Activated T-cell treated with anti-CD3 and anti-CD28 coated beads, Interleukin-2, amount 50 U/mL, for 1 hour (primary cell): ENCODE data around the gene GPR62.

Experiments
- DNase-seq: peaks from one replicate; pipeline ENCODE4 v3.0.0-alpha.2; 2020

GPR62 gene

GRCh38 chr3:51994530-51994929 is 39.3 kb downstream of the GPR62 start:
- DNase-seq = no peak

- peak; percentile 92 for DNase-seq
These were observed 40.4 kb downstream of the GPR62 start, which contains the start of gene RPL29 for GRCh38 chr3:51995346-51996163. RPL29 (minus strand) TSS chr3:51995895; CDS start chr3:51995461, 434 bp downstream.

- no peak for DNase-seq
These were observed 42.0 kb downstream of the GPR62 start for GRCh38 chr3:51997172-51997571.

DNA sequence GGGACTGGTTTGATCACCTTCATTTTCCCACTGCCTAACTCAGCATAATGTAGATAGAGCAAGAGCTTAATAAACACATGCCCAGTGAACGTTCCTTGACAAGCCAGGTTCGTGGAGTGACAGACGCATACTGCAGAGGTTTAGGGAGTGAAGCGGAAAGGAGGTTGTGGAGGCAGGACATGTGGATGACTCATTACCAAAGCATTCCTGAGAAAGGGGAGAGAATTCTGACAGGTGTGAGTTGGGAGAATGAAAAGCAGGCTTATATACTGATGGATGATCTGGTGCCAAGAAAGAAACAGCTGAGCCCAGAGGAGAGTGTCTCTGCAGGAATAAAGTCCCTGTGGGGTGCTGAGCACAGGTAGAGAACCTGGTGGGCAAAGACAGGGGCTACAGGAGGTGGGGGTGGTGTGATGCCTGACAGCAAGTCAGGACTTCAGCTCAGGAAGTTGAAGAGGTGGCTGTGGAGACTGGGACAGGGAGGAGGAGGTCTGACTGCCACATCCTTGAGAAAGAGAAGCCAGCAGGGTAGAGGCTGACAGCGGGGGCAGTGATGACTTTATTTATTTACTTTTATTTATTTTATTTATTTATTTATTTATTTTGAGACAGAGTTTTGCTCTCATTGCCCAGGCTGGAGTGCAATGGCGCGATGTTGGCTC is 42.9 kb downstream of the GPR62 start:
- no peak for DNase-seq

- DNase-seq = no peak
These were observed 43.6 kb downstream of the GPR62 start for GRCh38 chr3:51998774-51999173.

GRCh38 chr3:51999846-52000245 is 44.7 kb downstream of the GPR62 start:
- no peak for DNase-seq

DNA sequence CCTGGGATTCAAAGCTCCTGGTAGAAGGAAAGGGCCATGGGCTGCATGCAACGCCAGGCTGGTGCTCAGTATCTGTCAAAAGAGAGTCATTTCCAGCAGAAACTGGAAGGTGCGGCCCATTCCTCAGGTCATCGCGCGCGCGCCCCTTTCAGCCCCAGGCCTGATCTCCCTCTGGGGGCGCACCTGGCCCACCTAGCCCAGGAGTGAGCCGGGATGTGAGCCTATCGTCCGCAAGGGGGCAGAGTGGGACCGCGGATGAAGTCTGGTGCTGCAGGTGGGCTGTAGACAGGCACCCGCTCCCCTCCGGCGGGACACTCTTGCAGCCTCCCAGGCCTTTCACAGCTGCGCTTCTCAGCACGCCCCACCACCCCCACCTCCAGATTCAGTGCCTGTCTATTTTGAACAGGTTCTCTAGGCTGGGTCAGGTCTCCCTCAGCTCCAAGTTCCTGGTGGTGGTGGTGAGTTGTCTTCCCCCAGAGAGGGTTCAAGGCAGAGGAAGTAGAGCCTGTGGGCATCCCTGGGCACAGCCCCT is 46.3 kb downstream of the GPR62 start:
- peak; percentile 88 for DNase-seq

DNA sequence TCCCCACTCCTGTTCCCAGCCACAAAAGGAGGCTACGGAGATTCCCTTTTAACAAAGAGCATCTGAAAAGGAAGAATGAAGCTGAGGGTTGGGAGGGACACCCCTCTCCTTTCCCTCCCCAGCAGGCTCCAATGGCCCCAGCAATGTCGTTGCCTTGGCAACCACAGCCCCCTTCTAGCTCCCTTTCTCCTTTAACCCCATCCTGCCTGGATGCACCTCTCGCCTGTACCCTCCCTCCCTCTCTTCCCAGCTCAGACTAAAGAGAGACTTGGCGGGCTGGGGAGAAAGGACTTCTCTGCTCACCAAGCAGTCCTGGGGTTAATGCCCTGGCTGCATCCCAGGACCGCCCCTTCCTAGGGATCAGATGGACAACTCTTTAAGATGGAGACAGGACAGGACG is 47.6 kb downstream of the GPR62 start:
- DNase-seq = no peak

DNA sequence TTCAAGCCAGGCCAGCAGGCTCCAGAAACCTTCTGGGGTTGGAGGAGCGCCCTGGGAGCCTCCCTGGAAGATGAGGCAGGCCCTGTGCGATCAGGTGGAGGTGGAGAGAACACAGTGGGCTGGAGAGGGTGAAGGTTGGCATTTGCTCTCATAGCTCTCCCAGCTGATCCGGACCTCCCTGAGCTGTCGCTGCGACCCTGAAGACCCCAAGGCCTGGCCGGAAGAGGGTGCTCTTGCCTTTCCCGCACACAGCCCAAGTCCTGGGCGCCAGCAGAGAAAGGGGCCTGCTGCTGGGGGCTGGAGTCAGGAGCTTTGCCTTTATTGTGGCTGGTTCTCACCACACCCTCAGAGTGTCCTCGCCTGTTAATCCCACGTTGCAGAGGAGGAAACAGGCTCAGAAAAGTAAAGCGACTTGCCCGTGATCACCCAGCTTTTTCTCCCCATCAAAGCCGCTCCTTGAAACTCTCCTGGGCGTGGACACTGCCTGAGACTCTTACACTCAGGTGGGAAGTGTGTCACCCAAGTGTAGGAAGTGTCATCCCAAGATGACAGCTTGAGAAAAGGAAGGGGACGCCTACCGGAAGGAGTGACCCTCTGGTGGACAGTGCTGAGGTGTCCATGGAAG is 49.1 kb downstream of the GPR62 start:
- no peak for DNase-seq

DNA sequence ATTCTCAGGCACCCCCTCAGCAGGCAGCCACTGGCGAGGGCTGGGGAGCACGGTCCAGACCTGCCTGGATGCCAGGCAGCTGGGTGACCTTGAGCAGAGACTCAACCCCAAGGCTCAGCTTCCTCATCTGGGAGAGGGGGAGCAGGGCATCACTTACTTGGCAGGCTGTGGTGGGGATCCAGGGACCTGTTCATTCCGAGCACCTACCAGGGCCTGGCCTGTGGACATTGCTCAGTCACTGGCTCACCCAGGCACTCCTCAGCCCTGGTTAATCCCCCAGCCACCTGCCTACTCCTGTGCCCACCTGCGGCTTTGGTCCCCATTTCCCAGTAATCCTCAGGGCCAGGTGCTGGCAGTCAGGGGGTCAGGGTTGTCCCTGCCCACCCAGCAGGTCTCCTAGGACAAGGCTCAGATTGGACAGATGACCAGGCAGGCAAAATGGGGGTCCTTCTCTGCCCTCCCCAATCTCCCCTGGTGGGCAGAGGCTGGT is 49.8 kb downstream of the GPR62 start:
- no peak for DNase-seq

- DNase-seq = no peak
These were observed 50.4 kb downstream of the GPR62 start for GRCh38 chr3:52005571-52005986.

- DNase-seq = no peak
These were observed 51.0 kb downstream of the GPR62 start for GRCh38 chr3:52006017-52006819.

DNA sequence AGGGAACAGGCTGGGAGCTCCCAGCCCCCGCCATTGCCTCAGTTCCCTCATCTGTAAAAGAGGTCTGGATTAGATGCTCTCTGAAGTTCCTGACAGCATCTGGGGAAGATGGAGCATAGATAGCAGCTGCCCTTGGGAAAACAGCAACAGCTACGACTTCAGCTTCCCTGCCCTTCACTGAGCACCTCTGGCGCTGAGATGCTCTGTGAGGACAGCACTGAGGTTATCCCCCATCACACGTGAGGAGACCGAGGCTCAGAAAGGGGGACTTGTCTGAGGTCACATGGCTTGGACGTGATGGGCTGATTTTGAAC is 51.6 kb downstream of the GPR62 start:
- DNase-seq = no peak
